Spinal cord (tissue), 10 donors: ENCODE results near the gene PPT1. TPM values are rescaled to one million over a fixed set of nuclear protein-coding genes. Genes with fewer than 3 reads are reported as not detected.
A peak's percentile ranks its signal among the peaks of the same experiment; 100 is the strongest.
"Not testable (repeated sequence)": the region's sequence is repeated elsewhere in the genome, so short reads cannot be mapped to it uniquely, and the experiment has no call there.

Experiments used
- DNase-seq, 6 donors: peaks; one replicate each; pipeline versions ENCODE4 v3.0.0 to v3.0.0-alpha.2; 2013 to 2015; ENCODE audit warnings: low spot score in 6 of 6, low read depth in 4 of 6
- H3K27ac ChIP-seq: one replicate; pipeline ENCODE4 v1.5.1; 2013; ENCODE audit warnings: low read depth, low read length, control low read depth
- H3K27me3 ChIP-seq: one replicate; pipeline ENCODE4 v1.6.1; 2013; ENCODE audit warnings: low read length; ENCODE audit not compliant: control insufficient read depth, insufficient read depth
- H3K36me3 ChIP-seq: one replicate; pipeline ENCODE4 v1.6.1; 2013; ENCODE audit warnings: low read length; ENCODE audit not compliant: control insufficient read depth, insufficient read depth
- H3K4me1 ChIP-seq: one replicate; pipeline ENCODE4 v1.6.1; 2013; ENCODE audit warnings: low read length; ENCODE audit not compliant: control insufficient read depth, insufficient read depth
- H3K4me3 ChIP-seq: one replicate; pipeline ENCODE4 v1.5.1; 2013; ENCODE audit warnings: low read depth, low read length, control low read depth
- H3K9me3 ChIP-seq: one replicate; pipeline ENCODE4 v1.6.1; 2013; ENCODE audit warnings: low read length; ENCODE audit not compliant: control insufficient read depth, insufficient read depth
- WGBS: methylation state at CpG from one replicate; pipeline ENCODE4 v1.1.5; 2013; ENCODE audit warnings: missing lambda C conversion rate; ENCODE audit not compliant: insufficient coverage; 5-methylcytosine and 5-hydroxymethylcytosine counted together
- polyA plus RNA-seq, 2 donors: library from polyadenylated mRNA; unstranded; fragments of 120-200 nt; gene quantifications; one replicate each; pipeline ENCODE4 v1.2.1, GENCODE V29; 2013; ENCODE audit not compliant: insufficient read length in 2 of 2
- total RNA-seq, 2 donors: library from RNA; depleted of rRNA in 1 of 2; stranded (reverse); fragments of 120-200 nt in 1 of 2; fragments of >200 nt in 1 of 2; gene quantifications; one replicate each; pipeline versions ENCODE4 v1.2.3 to v1.2.4, GENCODE V29; 2013 to 2014
- donor health status: healthy.

PPT1 gene
- total and polyA plus RNA-seq, 4 donors, result 87.4 to 124 (median 115) TPM

DNA sequence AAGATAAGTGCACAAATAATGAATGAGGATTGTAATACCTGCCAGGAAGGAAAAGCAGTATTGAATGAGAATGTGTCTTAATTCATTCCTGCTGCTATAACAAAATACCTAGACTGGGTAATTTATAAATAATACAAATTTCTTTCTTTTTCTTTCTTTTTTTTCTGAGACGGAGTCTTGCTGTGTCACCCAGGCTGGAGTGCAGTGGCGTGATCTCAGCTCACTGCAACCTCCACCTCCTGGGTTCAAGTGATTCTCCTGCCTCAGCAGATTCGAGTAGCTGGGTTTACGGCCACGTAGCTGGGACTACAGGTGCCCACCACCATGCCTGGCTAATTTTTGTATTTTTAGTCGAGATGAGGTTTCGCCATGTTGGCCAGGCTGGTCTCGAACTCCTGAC lies 59.8 kb downstream of the PPT1 start:
- H3K4me1 ChIP-seq, result peaks cover 27% of the 10 kb centered on the region
- not testable (repeated sequence) for H3K27me3 ChIP-seq, H3K9me3 ChIP-seq, H3K27ac ChIP-seq, H3K36me3 ChIP-seq, H3K4me3 ChIP-seq, DNase-seq
- 91% methylated on average over 6 of the region's 8 CpGs for WGBS

DNA sequence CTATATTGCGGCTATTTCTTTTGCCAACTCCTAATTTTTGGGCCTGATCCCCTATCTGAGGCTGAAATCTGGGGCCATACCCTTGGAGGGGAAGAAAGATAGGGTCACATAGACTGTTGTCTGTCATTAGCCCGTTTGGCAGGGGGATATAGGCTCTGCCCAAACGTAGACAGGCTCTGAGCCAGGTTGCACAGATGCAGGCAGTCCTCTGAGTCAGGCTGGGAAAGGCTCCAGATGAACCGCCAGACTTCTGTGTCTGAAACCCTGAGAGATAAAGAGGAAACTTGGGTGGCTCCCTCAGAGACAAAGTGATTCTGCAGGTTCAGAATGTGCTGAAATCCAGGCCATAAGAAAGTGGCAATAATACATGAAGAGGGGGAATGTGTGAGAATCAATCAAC lies 60.5 kb downstream of the PPT1 start:
- Histone ChIP-seq H3K36me3 (no peaks in the 10 kb centered on the region), H3K4me3 (no peak overlapping the region), H3K4me1 (peaks cover 20% of the 10 kb centered on the region), H3K9me3 (no peaks in the 10 kb centered on the region), H3K27ac (no peak overlapping the region), H3K27me3 (no peaks in the 10 kb centered on the region)
- 21% methylated on average over 3 of the region's 4 CpGs for WGBS
- DNase-seq, result peak in 2 of 6 donors; percentile 69 to 92

DNA sequence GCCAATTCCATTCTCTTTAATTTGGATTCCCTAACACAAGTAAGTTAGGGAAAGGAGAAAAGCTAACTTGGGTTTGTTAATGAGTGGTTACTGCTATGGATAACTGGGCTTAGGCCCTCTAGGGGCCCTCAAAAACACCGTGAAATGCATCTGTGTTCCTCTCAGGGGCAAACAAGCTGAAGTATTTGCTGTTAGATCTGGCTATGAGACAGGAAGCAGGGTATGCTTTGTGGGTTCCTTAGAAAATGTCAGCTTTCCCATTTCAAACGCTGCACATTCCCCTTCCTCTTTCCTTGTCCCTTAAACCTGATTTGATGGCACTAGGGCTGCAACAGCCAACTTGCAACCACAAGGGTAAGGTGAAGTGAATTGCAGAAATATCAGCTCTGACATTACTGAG lies 62.2 kb downstream of the PPT1 start:
- Histone ChIP-seq H3K4me1 (peaks cover 8% of the 10 kb centered on the region), H3K27me3 (no peaks in the 10 kb centered on the region), H3K27ac (no peak overlapping the region), H3K9me3 (no peaks in the 10 kb centered on the region), H3K4me3 (no peak overlapping the region), H3K36me3 (no peaks in the 10 kb centered on the region)
- peak in 1 of 6 donors; percentile 21 for DNase-seq
- 50% methylated on average over 2 of the region's 2 CpGs for WGBS

DNA sequence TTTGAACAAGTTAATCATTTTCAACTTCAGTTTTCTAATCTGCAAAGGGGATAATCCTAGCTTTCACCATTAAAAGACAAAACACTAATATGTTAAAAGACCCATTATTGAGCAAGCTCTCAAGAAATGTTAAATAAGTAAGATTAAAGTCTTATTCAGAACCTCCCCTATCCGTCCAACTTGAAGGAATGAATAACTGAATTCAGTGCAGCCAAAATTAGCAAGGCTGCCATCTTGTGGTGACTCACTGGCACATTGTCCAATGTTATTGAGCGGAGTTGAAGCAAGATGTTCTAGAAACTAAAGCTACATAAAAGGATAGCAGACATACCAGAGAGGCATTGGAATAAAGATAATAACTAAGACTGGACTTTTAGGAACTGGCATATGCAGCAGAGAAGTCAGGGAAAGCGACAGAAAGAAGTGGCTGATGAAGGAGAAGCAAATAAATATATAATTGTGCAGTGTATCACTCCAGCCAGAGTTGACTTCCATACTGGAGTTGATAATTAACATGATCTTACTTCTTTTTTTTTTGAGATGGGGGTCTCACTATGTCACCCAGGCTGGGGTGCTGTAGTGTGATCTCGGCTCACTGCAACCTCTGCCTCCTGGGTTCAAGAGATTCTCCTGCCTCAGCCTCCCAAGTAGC lies 64.7 kb downstream of the PPT1 start:
- Histone ChIP-seq H3K36me3 (no peaks in the 10 kb centered on the region), H3K27ac (no peak overlapping the region), H3K4me3 (no peak overlapping the region), H3K27me3 (no peaks in the 10 kb centered on the region), H3K9me3 (no peaks in the 10 kb centered on the region), H3K4me1 (no peaks in the 10 kb centered on the region)
- WGBS, result 40% methylated on average over 1 of the region's 4 CpGs
- DNase-seq, result peak in 5 of 6 donors; percentile 36 to 90 (median 57)

DNA sequence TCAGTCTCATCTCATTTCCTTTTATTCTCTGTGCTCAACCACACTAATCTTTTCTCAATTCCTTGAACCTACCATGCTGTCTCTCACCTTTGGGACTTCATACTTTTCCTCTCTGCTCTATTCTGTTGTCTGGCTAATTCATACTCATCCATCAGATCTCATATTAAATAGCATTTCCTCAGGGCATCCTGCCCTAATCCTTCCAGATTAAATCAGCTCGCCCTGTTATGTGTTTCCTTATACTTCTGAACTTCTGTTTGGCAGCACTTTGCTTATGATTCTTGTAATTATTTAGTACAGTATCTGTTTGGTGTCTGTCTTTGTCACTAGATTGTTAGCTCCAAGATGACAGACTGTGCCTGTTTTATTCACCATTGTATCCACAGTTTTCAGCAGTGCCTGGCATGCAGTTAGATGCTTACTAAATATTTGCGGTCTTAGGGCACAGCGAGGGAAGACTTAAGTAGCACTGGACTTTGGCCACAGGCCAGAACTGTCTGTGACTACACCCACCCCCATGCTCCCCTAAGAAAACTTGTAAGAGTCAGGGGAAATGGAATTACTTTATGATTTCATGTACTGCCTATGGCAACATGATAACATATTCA lies 66.4 kb downstream of the PPT1 start:
- Histone ChIP-seq H3K4me3 (no peak overlapping the region), H3K27ac (no peak overlapping the region), H3K9me3 (no peaks in the 10 kb centered on the region), H3K4me1 (no peaks in the 10 kb centered on the region), H3K36me3 (no peaks in the 10 kb centered on the region), H3K27me3 (no peaks in the 10 kb centered on the region)
- no CpG with 5 or more reads among the region's 3 CpGs for WGBS
- DNase-seq, result no peak

DNA sequence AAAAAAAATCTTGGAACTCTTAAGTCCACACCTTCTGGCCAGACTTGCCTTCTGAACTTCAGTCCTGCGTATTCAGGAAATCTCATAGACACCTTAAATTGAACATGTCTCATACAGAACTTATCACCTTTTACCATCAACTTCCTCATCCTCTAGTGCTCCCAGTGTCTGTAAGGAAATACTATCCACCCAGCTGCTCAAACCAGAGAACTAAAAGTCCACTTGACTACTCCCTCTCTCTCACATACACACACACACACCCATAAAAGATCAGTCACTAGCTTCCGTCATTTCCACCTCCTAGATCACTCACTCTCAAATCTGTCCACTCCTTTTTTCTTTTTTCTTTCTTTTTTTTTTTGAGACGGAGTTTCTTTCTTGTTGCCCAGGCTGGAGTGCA lies 67.4 kb downstream of the PPT1 start:
- 74% methylated on average over 3 of the region's 3 CpGs for WGBS
- DNase-seq, result no peak
- H3K27ac ChIP-seq, result no peak overlapping the region
- no peaks in the 10 kb centered on the region for H3K36me3 ChIP-seq
- no peaks in the 10 kb centered on the region for H3K4me1 ChIP-seq
- H3K9me3 ChIP-seq, result no peaks in the 10 kb centered on the region
- no peak overlapping the region for H3K4me3 ChIP-seq
- H3K27me3 ChIP-seq, result no peaks in the 10 kb centered on the region

DNA sequence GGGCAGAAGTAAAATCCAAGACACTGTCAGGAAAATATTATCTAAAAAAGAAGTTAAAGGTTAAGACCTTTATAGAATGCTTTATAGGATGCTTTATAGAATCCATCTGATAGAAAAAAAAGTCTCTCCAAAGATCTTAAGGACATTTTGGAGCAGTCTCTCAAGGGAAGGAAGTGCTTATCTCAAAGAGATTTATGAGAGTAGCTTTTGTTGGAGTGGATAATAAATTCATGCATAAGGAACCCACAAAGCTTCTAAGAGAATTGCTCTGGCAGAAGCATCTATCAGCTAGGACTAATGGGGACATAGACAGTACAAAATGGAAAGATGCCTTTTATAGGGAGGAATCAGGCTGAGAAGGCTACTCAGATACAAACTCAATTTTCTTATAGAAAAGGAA lies 69.4 kb downstream of the PPT1 start:
- Histone ChIP-seq H3K27ac (no peak overlapping the region), H3K27me3 (no peaks in the 10 kb centered on the region), H3K9me3 (no peaks in the 10 kb centered on the region), H3K4me3 (no peak overlapping the region), H3K4me1 (no peaks in the 10 kb centered on the region), H3K36me3 (no peaks in the 10 kb centered on the region)
- no peak for DNase-seq

DNA sequence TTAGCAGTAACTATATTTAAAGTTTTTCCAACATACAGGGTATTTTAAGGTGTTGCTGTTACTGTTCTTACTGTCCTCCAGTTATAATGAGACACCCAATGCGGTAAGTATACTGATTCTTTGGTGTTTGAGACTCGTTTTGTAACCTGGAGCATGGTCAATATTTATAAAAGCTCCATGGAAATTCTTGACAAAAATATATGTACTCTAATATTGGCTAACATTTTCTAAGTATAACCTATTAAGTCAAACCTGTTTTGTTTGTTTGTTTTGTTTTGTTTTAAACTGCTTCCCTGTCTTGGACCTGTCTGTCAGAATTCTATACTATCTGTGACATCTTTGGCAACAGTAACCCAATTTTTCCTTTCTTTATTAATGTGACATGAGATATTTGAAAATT lies 72.4 kb downstream of the PPT1 start:
- WGBS, result no CpG with 5 or more reads among the region's 2 CpGs
- Histone ChIP-seq H3K4me1 (no peaks in the 10 kb centered on the region), H3K27ac (no peak overlapping the region), H3K9me3 (no peaks in the 10 kb centered on the region), H3K27me3 (no peaks in the 10 kb centered on the region), H3K4me3 (no peak overlapping the region), H3K36me3 (no peaks in the 10 kb centered on the region)
- DNase-seq, result no peak

DNA sequence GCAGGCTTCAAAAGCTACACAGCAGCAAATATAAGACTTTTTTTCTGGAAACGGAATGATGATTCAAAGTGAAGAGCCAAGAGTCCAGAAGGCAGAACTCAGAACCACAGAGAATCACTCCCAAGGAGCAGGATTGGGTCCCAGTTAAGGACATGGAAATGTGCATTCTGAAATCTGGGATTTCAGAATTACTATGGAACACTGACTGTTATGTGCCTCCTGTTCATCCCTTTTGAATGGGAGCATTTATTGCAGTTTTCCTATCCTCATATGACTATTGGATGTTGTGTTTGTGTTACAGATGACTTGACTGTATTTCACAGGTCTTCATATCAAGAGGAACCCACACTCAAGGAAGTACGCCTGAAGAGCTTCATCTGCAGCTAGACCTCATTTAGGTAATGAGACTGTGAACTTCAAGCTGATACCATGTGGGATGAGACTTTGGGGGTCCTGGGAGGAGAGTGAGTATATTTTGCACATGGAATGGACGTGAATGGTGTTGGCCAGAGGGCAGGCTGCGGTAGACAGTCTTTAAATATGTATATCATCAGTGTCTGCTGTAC lies 73.6 kb downstream of the PPT1 start:
- Histone ChIP-seq H3K4me3 (no peak overlapping the region), H3K9me3 (no peaks in the 10 kb centered on the region), H3K27me3 (no peaks in the 10 kb centered on the region), H3K4me1 (no peaks in the 10 kb centered on the region), H3K27ac (no peak overlapping the region), H3K36me3 (no peaks in the 10 kb centered on the region)
- DNase-seq, result no peak
- no CpG with 5 or more reads among the region's 4 CpGs for WGBS
